GM12878 (cell line): Measurements from ENCODE around the gene CRELD2. TPM values are rescaled to one million over a fixed set of nuclear protein-coding genes. Genes with fewer than 3 reads are reported as not detected.
A peak's percentile ranks its signal among the peaks of the same experiment; 100 is the strongest.

Experiments
- ATAC-seq: fragments of 200-7000 bp; cut with Tn5 transposase; 3 replicates; pipeline ENCODE4 v1.9.1; 2020; ENCODE audit warnings: mild to moderate bottlenecking, moderate library complexity
- BruUV-seq: library from RNA; stranded (reverse); fragments of 400-500 nt; replicated peaks from 2 replicates; lab custom pipeline; 2021; lab: Mats Ljungman, UMichigan
- CTCF ChIA-PET: fragments of 300-600 bp; sonication (Branson Sonifier 250); formaldehyde crosslinking; extraction: SDS; loops from one replicate; lab custom pipeline; 2021; ENCODE audit warnings: inconsistent platforms; lab: Yijun Ruan, JAX
- POLR2A ChIA-PET: fragments of 350-600 bp; formaldehyde crosslinking; extraction: SDS; loops from one replicate; lab custom pipeline; 2021; ENCODE audit warnings: inconsistent platforms; lab: Charles Lee
- RAD21 ChIA-PET: fragments of 300-600 bp; sonication (Branson Sonifier 250); formaldehyde crosslinking; loops from one replicate; lab custom pipeline; 2023; ENCODE audit warnings: antibody characterized with exemption; ENCODE audit not compliant: unreplicated experiment; lab: Charles Lee
- SMC1A ChIA-PET: fragments of 300-600 bp; sonication (Branson Sonifier 250); formaldehyde crosslinking; loops from one replicate; lab custom pipeline; 2023; ENCODE audit not compliant: unreplicated experiment, uncharacterized antibody; lab: Charles Lee
- DNase-seq: peaks from one replicate; pipeline ENCODE4 v3.0.0-alpha.2; 2011; ENCODE audit warnings: low read depth, low spot score
- FAIRE-seq: peaks from 3 replicates; lab custom pipeline; 2011; peaks lifted over from hg19 to GRCh38; lab: Jason Lieb, UNC
- H2AFZ ChIP-seq: 2 replicates; pipeline ENCODE4 v1.6.0; 2011; ENCODE audit warnings: low read depth, low read length, control low read depth; ENCODE audit not compliant: control insufficient read depth
- H3K27ac ChIP-seq: 2 replicates; pipeline ENCODE4 v1.5.1; 2011; ENCODE audit warnings: control low read depth; ENCODE audit not compliant: control insufficient read depth, insufficient read depth
- H3K27me3 ChIP-seq, 2 experiments: replicated peaks in 1 of 2; 2 replicates each; pipeline versions ENCODE4 v1.6.0 to v1.6.1; 2011; ENCODE audit warnings: low read length in 1 of 2; ENCODE audit not compliant: control insufficient read depth in 2 of 2, insufficient read depth in 2 of 2
- H3K36me3 ChIP-seq, 2 experiments: 2 replicates each; pipeline ENCODE4 v1.5.1; 2011; ENCODE audit warnings: low read length in 1 of 2; ENCODE audit not compliant: control insufficient read depth in 2 of 2, insufficient read depth in 2 of 2
- H3K4me1 ChIP-seq: 2 replicates; pipeline ENCODE4 v1.6.1; 2011; ENCODE audit warnings: mild to moderate bottlenecking, low read length, moderate library complexity, mixed read lengths; ENCODE audit not compliant: control insufficient read depth, insufficient read depth
- H3K4me2 ChIP-seq: 2 replicates; pipeline ENCODE4 v1.6.0; 2011; ENCODE audit warnings: control low read depth; ENCODE audit not compliant: control insufficient read depth, insufficient read depth
- H3K4me3 ChIP-seq: fragments of 200-600 bp; sonication (generic); 2 replicates; pipeline ENCODE4 v1.5.1; 2016
- H3K79me2 ChIP-seq: 2 replicates; pipeline ENCODE4 v1.6.0; 2011; ENCODE audit warnings: low read length; ENCODE audit not compliant: control insufficient read depth, insufficient read depth
- H3K9ac ChIP-seq: 2 replicates; pipeline ENCODE4 v1.8.0; 2011; ENCODE audit warnings: low read length, control low read depth, mixed read lengths; ENCODE audit not compliant: control insufficient read depth, insufficient read depth
- H3K9me3 ChIP-seq: replicated peaks from 3 replicates; pipeline ENCODE4 v1.5.1; 2011; ENCODE audit warnings: mild to moderate bottlenecking, low read length; ENCODE audit not compliant: control insufficient read depth, insufficient read depth
- H4K20me1 ChIP-seq: 2 replicates; pipeline ENCODE4 v1.6.0; 2011; ENCODE audit not compliant: control insufficient read depth, insufficient read depth
- HDAC6 ChIP-seq: fragments of 200-600 bp; sonication (generic); IDR thresholded peaks from one replicate; pipeline ENCODE4 v1.8.0; 2017; ENCODE audit warnings: antibody characterized with exemption; ENCODE audit not compliant: unreplicated experiment
- POLR2A ChIP-seq: IDR thresholded peaks from 2 replicates; pipeline ENCODE4 v1.6.1; 2011; ENCODE audit warnings: low read depth, mild to moderate bottlenecking, low read length
- POLR2AphosphoS5 ChIP-seq: IDR thresholded peaks from 2 replicates; pipeline ENCODE4 v1.6.1; 2011; ENCODE audit warnings: mild to moderate bottlenecking, low read length, inconsistent platforms
- RCOR1 ChIP-seq: conservative IDR thresholded peaks from 2 replicates; pipeline ENCODE4 v1.6.1; 2012; ENCODE audit warnings: low read depth, low read length, improper control_type of control experiment
- STAT3 ChIP-seq: IDR thresholded peaks from 2 replicates; pipeline ENCODE4 v1.6.1; 2011; ENCODE audit warnings: low read depth, low read length, improper control_type of control experiment
- WGBS: methylation state at CpG from one replicate; pipeline ENCODE4 v1.1.6; 2016; ENCODE audit warnings: low lambda C conversion rate; ENCODE audit not compliant: insufficient replicate concordance, insufficient coverage; ENCODE audit errors: missing lambda C conversion rate; 5-methylcytosine and 5-hydroxymethylcytosine counted together
- in situ Hi-C: fragments of 300-500 bp; cut with MboI; formaldehyde crosslinking; loops from 9 replicates; pipeline ENCODE4 v1.14.3; 2018; ENCODE audit warnings: mixed read lengths
- intact Hi-C: fragments of 100-400 bp; cut with micrococcal nuclease; formaldehyde crosslinking; loops from one replicate; pipeline ENCODE4 v1.14.2; 2022; ENCODE audit not compliant: unreplicated experiment
- polyA plus RNA-seq, 11 experiments: library from polyadenylated mRNA; depleted of rRNA in 4 of 11; unstranded in 6 of 11; stranded (reverse) in 5 of 11; fragments of >200 nt; fragmentation: Nextera tagmentation in 4 of 11; fragmentation: Illumina TruSeq in 1 of 11; extraction: Ambion mirVana in 4 of 11; extraction: Trizol in 1 of 11; gene quantifications; 1 replicate in 1 of 11; 2 replicates in 10 of 11; pipeline versions ENCODE4 v1.2.1 to v1.2.3, GENCODE V29; 2011 to 2016; ENCODE audit warnings: inconsistent platforms in 2 of 11, missing spikeins in 2 of 11, low read depth in 1 of 11
- total RNA-seq, 4 experiments: library from RNA; depleted of rRNA in 3 of 4; stranded (reverse); fragments of >200 nt in 3 of 4; fragmentation: Illumina TruSeq in 1 of 4; extraction: Trizol in 1 of 4; gene quantifications; 2 replicates each; pipeline versions ENCODE4 v1.2.1 to v1.2.3, GENCODE V29; 2013 to 2021
- TF ChIP-seq, protein P1 (sequence below): IDR thresholded peaks from 2 replicates; pipeline ENCODE4 v1.6.1; 2012; ENCODE audit warnings: low read length, inconsistent platforms
- TF ChIP-seq, protein P2 (sequence below): IDR thresholded peaks from 2 replicates; pipeline ENCODE4 v1.6.1; 2012; ENCODE audit warnings: low read depth, low read length, improper control_type of control experiment

CRELD2 gene
- total and polyA plus RNA-seq, 10 of the 15 experiments (the other 5 are each of a cell fraction or from before 2014, with no cell fraction given): 9.4 to 111 (median 25.9) TPM

DNA sequence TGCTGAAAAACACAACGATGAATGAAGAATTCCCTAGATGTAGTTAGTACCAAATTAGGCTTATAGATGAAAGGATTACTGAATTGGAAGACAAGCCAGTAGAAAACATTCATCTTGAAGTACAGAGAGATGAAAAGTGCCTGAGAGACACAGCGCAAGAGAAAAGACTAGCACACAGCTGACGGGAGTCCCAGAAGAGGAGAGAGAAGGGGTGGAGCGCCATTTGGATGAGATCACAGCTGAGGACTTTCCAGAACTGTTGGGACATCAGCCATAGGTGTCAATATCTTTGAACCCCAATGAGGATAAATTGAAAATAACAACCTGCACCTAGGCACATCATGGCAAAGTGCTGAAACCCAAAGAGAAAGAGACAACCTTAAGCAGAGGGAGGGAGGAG lies 25.4 kb upstream of the CRELD2 start (continued):
- TF ChIP-seq, protein P1, sequence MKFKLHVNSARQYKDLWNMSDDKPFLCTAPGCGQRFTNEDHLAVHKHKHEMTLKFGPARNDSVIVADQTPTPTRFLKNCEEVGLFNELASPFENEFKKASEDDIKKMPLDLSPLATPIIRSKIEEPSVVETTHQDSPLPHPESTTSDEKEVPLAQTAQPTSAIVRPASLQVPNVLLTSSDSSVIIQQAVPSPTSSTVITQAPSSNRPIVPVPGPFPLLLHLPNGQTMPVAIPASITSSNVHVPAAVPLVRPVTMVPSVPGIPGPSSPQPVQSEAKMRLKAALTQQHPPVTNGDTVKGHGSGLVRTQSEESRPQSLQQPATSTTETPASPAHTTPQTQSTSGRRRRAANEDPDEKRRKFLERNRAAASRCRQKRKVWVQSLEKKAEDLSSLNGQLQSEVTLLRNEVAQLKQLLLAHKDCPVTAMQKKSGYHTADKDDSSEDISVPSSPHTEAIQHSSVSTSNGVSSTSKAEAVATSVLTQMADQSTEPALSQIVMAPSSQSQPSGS: no peak
- TF ChIP-seq HDAC6 (no peak), STAT3 (no peak), RCOR1 (no peak)
- TF ChIP-seq, protein P2, sequence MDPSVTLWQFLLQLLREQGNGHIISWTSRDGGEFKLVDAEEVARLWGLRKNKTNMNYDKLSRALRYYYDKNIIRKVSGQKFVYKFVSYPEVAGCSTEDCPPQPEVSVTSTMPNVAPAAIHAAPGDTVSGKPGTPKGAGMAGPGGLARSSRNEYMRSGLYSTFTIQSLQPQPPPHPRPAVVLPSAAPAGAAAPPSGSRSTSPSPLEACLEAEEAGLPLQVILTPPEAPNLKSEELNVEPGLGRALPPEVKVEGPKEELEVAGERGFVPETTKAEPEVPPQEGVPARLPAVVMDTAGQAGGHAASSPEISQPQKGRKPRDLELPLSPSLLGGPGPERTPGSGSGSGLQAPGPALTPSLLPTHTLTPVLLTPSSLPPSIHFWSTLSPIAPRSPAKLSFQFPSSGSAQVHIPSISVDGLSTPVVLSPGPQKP: no peak

DNA sequence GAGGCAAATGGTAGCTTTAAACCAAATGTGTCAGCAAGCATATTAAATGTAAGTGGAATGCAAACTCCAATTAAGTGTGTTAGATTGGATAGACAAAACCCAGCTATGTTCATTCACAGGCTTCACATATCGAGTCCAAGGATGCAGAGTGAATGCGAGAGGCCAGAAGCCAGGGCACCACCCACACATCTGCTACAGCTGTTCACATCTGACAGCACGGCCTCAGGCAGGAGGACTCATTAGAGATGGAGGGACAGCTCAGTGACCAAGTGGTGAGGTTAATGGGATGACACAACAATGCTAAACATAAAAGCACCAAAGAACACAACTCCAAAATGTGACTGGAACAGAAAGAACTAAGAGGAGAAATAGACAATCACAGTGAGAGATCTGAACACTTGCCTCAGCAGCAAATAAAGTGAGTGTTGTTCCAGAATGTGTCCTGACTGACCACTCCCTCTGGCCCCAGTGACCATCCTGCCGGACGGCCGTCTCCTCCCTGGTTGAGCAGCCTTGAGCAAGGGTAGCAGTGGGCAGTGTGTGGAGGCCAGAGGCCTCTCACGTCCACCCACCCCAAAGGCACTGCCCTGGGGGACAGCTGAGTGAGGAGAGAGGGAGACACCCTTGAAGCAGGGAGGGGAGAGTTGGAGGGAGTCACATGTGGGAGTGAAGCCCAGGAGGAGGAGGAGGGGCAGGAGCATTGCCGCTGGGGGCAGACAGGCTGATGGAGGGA lies 23.9 kb upstream of the CRELD2 start:
- Histone ChIP-seq H3K9ac (no peak overlapping the region), H3K4me1 (no peaks in the 10 kb centered on the region), H3K27me3 (no peaks in the 10 kb centered on the region), H2AFZ (no peak overlapping the region), H3K36me3 (peaks cover 0 to 20% of the 10 kb centered on the region in 2 experiments; a peak in 3 of 4 replicates), H3K4me2 (no peak overlapping the region), H4K20me1 (no peaks in the 10 kb centered on the region), H3K9me3 (no peaks in the 10 kb centered on the region; the same call in 2 of the 3 replicates), H3K27ac (no peak overlapping the region), H3K79me2 (no peaks in the 10 kb centered on the region), H3K4me3 (no peak overlapping the region)
- CTCF ChIA-PET: interaction anchor here (0.9 kb wide), 1 partner anchor 13 kb away, joined by 3 read pairs; no protein-coding TSS in a partner anchor
- SMC1A ChIA-PET: no interaction called here
- DNase-seq: no peak
- no peak for FAIRE-seq
- TF ChIP-seq POLR2AphosphoS5: no peak; the same call in 1 of the 2 replicates
- TF ChIP-seq POLR2A: peak; percentile 55
- POLR2A ChIA-PET: interaction anchor here (1.1 kb wide), 1 partner anchor 19 kb away, joined by 4 read pairs; no protein-coding TSS in a partner anchor
- intact Hi-C loops (no loop called here), in situ Hi-C loops (no loop called here)
- WGBS: 91% methylated on average over 8 of the region's 8 CpGs
- no peak for ATAC-seq
- no TSS peak for BruUV-seq
- RAD21 ChIA-PET: no interaction called here
